ENCODE results near the gene TBCE. TPM values are rescaled to one million over a fixed set of nuclear protein-coding genes. Genes with fewer than 3 reads are reported as not detected.

Gene TBCE
- total and polyA plus RNA-seq, 9 of the 15 experiments (the other 6 are each of a cell fraction or from before 2014, with no cell fraction given): 52.6 to 92.1 (median 82.1) TPM

DNA sequence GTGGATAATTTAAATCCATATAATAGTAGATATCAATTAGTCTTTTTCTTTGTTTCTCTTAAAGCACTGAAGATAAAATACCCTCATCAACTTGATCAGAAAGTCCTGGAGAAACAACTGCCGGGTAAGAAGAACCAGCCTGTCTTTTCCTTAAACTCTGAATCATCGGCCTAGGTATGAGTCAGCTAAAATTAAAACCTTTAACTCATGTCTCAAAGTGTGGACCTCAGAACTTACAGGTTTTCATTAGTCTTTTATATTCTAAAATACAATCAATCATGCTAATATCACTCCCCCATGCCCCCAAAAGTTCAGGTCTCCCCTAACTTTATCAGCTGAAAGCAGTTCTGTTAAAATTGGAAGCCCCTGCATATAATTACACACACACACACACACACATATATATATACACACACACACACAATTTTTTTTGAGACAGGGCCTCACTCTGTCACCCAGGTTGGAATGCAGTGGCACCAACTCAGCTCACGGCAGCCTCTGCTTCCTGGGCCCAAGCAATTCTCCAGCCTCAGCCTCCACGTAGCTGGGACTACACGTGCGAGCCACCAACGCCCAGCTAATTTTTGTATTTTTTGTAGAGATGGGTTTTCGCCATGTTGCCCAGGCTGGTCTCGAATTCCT lies 75.7 kb downstream of the TBCE start (continued):
- TF ChIP-seq ZNF507 (tag; conservative IDR thresholded peaks at IDR 0.05): no peak
- TF ChIP-seq CSDE1 (IDR thresholded peaks at IDR 0.05): no peak
- no peak for TF ChIP-seq ELF2 (CRISPR knock-in tag; IDR thresholded peaks at IDR 0.05)
- no peak for TF ChIP-seq ZNF584 (CRISPR knock-in tag; IDR thresholded peaks at IDR 0.05; ENCODE audit: low read depth)
- TF ChIP-seq SLC30A9 (CRISPR knock-in tag; IDR thresholded peaks at IDR 0.05): no peak
- TF ChIP-seq ZFX (CRISPR knock-in tag; IDR thresholded peaks at IDR 0.05): peak; percentile 44; the same call in 1 of the 2 replicates
- no peak for TF ChIP-seq NR2C1 (IDR thresholded peaks at IDR 0.05)
- TF ChIP-seq NR2C1 (tag; IDR thresholded peaks at IDR 0.05): no peak
- TF ChIP-seq HDAC8 (tag; IDR thresholded peaks at IDR 0.05): no peak
- TF ChIP-seq MLLT1 (IDR thresholded peaks at IDR 0.05): peak in 1 of 2 experiments; percentile 25; a peak in 1 of 4 replicates
- TF ChIP-seq PML (IDR thresholded peaks at IDR 0.05; ENCODE audit: low read length): no peak
- no peak for TF ChIP-seq CCAR2 (IDR thresholded peaks at IDR 0.05; ENCODE audit: low read depth, low read length)
- TF ChIP-seq, protein P1, sequence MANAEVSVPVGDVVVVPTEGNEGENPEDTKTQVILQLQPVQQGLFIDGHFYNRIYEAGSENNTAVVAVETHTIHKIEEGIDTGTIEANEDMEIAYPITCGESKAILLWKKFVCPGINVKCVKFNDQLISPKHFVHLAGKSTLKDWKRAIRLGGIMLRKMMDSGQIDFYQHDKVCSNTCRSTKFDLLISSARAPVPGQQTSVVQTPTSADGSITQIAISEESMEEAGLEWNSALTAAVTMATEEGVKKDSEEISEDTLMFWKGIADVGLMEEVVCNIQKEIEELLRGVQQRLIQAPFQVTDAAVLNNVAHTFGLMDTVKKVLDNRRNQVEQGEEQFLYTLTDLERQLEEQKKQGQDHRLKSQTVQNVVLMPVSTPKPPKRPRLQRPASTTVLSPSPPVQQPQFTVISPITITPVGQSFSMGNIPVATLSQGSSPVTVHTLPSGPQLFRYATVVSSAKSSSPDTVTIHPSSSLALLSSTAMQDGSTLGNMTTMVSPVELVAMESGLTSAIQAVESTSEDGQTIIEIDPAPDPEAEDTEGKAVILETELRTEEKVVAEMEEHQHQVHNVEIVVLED (CRISPR knock-in tag; IDR thresholded peaks at IDR 0.05): no peak
- no peak for TF ChIP-seq FOXA3 (CRISPR knock-in tag; conservative IDR thresholded peaks at IDR 0.05 in 1 of 2, IDR thresholded peaks at IDR 0.05 in 1 of 2)
- TF ChIP-seq BRCA1 (IDR thresholded peaks at IDR 0.05): no peak
- no peak for TF ChIP-seq BRCA1 (CRISPR knock-in tag; IDR thresholded peaks at IDR 0.05)
- TF ChIP-seq NCOA1 (IDR thresholded peaks at IDR 0.05; ENCODE audit: low read depth): no peak
- no peak for TF ChIP-seq ZSCAN29 (IDR thresholded peaks at IDR 0.05)
- TF ChIP-seq SNAPC5 (CRISPR knock-in tag; IDR thresholded peaks at IDR 0.05): no peak
- no peak for TF ChIP-seq ZNF124 (CRISPR knock-in tag; IDR thresholded peaks at IDR 0.05)
- no peak for TF ChIP-seq USF2 (CRISPR knock-in tag; IDR thresholded peaks at IDR 0.05)
- TF ChIP-seq, protein P2, sequence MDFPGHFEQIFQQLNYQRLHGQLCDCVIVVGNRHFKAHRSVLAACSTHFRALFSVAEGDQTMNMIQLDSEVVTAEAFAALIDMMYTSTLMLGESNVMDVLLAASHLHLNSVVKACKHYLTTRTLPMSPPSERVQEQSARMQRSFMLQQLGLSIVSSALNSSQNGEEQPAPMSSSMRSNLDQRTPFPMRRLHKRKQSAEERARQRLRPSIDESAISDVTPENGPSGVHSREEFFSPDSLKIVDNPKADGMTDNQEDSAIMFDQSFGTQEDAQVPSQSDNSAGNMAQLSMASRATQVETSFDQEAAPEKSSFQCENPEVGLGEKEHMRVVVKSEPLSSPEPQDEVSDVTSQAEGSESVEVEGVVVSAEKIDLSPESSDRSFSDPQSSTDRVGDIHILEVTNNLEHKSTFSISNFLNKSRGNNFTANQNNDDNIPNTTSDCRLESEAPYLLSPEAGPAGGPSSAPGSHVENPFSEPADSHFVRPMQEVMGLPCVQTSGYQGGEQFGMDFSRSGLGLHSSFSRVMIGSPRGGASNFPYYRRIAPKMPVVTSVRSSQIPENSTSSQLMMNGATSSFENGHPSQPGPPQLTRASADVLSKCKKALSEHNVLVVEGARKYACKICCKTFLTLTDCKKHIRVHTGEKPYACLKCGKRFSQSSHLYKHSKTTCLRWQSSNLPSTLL (IDR thresholded peaks at IDR 0.05): no peak
- no peak for TF ChIP-seq ZNF778 (CRISPR knock-in tag; IDR thresholded peaks at IDR 0.05)
- TF ChIP-seq NR2F6 (CRISPR knock-in tag; IDR thresholded peaks at IDR 0.05): no peak
- TF ChIP-seq HEY1 (CRISPR knock-in tag; IDR thresholded peaks at IDR 0.05; ENCODE audit: borderline replicate concordance): no peak
- no peak for TF ChIP-seq ZZZ3 (IDR thresholded peaks at IDR 0.05)
